Measurements from ENCODE around the gene AXL. TPM values are rescaled to one million over a fixed set of nuclear protein-coding genes. Genes with fewer than 3 reads are reported as not detected.

The AXL gene
- total RNA-seq, 2 donors from 2014 or later, result 26.1 to 168 TPM

DNA sequence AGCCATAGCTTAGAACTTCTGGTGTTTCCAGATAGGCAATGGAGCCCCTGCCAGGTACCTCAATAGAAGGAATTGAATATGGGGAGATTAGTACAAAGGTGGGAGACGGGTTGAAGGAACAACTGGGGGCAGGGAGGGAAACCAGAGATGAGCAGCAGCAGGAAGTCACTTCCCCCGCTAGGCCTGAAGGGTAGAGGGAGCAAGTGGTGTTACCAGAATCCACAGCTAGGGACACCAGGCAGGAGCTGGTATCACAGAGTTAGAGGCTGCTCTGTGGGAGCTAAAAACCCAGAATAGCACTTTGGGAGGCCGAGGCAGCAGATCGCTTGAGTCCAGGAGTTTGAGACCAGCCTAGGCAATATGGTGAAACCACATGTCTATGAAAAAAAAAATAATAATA, 29.9 kb downstream of the AXL start:
- no peak overlapping the region for H3K27ac ChIP-seq
- H3K27me3 ChIP-seq (replicated peaks; ENCODE audit: insufficient read depth), result no peaks in the 10 kb centered on the region
- no peaks in the 10 kb centered on the region for H3K4me1 ChIP-seq (replicated peaks)
- TF ChIP-seq POLR2AphosphoS5 (IDR thresholded peaks at IDR 0.05), result no peak
- TF ChIP-seq, protein P1, sequence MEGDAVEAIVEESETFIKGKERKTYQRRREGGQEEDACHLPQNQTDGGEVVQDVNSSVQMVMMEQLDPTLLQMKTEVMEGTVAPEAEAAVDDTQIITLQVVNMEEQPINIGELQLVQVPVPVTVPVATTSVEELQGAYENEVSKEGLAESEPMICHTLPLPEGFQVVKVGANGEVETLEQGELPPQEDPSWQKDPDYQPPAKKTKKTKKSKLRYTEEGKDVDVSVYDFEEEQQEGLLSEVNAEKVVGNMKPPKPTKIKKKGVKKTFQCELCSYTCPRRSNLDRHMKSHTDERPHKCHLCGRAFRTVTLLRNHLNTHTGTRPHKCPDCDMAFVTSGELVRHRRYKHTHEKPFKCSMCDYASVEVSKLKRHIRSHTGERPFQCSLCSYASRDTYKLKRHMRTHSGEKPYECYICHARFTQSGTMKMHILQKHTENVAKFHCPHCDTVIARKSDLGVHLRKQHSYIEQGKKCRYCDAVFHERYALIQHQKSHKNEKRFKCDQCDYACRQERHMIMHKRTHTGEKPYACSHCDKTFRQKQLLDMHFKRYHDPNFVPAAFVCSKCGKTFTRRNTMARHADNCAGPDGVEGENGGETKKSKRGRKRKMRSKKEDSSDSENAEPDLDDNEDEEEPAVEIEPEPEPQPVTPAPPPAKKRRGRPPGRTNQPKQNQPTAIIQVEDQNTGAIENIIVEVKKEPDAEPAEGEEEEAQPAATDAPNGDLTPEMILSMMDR (IDR thresholded peaks at IDR 0.05), result no peak
- no peak for TF ChIP-seq POLR2A (IDR thresholded peaks at IDR 0.05)
- H3K36me3 ChIP-seq, result no peaks in the 10 kb centered on the region
- H3K9me3 ChIP-seq, result no peaks in the 10 kb centered on the region
- no peak for DNase-seq (ENCODE audit: low spot score)
- intact Hi-C loops (cut with DNase I), result no loop called here
- WGBS, result 93% methylated on average over 4 of the region's 4 CpGs
- H3K4me3 ChIP-seq, result no peak overlapping the region

DNA sequence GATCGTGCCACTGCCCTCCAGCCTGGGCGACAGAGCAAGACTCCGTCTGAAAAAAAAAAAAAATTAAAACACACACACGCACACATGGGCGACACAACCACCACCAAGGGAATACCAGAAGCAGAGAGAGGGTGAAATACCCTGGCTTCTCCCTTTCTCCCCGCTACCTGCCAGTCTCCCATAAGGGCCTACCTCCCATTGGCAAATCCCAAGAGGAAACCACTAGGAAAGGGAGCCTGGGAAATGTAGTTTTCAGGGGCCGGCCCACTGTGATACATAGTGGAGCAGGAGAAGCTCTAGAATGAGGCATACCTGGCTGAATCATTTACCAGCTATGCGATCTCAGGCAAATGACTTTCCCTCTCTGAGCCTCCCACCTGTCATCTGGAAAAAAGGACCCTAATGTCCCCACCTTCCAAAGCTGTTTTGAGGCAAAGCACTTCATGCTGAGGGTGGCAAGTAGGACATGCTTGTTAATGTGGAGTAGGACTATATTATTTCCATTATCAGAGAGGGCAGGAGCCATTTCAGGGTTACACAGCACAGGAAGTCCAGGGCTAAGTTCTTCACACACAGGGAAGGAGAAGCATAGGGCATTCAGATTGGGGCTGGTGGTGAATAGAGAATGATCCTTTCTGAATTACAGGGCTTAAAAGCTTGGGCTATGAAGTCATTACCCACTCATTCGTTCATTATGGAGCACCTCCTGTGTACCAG, 30.8 kb downstream of the AXL start:
- intact Hi-C loops (cut with DNase I), result no loop called here
- Histone ChIP-seq H3K36me3 (no peaks in the 10 kb centered on the region), H3K27ac (no peak overlapping the region), H3K27me3 (replicated peaks; ENCODE audit: insufficient read depth) (no peaks in the 10 kb centered on the region), H3K4me3 (no peak overlapping the region), H3K4me1 (replicated peaks) (no peaks in the 10 kb centered on the region), H3K9me3 (no peaks in the 10 kb centered on the region)
- TF ChIP-seq POLR2A (IDR thresholded peaks at IDR 0.05), result no peak
- TF ChIP-seq POLR2AphosphoS5 (IDR thresholded peaks at IDR 0.05), result no peak
- TF ChIP-seq, protein P1 (IDR thresholded peaks at IDR 0.05), result no peak
- no peak for DNase-seq (ENCODE audit: low spot score)
- 92% methylated on average over 9 of the region's 9 CpGs for WGBS

DNA sequence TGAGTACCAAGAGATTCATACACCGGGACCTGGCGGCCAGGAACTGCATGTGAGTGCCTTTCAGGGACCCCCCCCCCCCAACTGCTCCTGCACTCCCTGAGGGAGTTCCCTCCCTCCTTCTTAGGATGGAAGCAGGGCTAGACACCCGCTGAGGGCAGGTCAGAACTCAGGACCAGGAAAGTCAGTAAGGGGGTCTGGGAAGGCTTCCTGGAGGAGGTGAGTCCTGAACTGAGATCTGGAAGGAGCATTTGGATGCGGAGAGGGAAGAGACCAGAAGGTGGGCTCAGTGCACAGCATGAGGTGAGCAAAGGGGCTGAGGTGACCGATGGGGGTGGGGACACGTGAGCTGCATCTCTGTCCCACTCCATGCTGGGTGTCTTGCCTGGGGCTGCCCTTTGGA, 34.6 kb downstream of the AXL start:
- intact Hi-C loops (cut with DNase I), result no loop called here
- no peaks in the 10 kb centered on the region for H3K9me3 ChIP-seq
- H3K27me3 ChIP-seq (replicated peaks; ENCODE audit: insufficient read depth), result no peaks in the 10 kb centered on the region
- H3K4me3 ChIP-seq, result no peak overlapping the region
- no peak for DNase-seq (ENCODE audit: low spot score)
- no peak overlapping the region for H3K27ac ChIP-seq
- no peaks in the 10 kb centered on the region for H3K4me1 ChIP-seq (replicated peaks)
- WGBS, result 93% methylated on average over 6 of the region's 6 CpGs
- no peaks in the 10 kb centered on the region for H3K36me3 ChIP-seq
- TF ChIP-seq POLR2AphosphoS5 (IDR thresholded peaks at IDR 0.05) (no peak), POLR2A (IDR thresholded peaks at IDR 0.05) (no peak)
- TF ChIP-seq, protein P1 (IDR thresholded peaks at IDR 0.05), result no peak

DNA sequence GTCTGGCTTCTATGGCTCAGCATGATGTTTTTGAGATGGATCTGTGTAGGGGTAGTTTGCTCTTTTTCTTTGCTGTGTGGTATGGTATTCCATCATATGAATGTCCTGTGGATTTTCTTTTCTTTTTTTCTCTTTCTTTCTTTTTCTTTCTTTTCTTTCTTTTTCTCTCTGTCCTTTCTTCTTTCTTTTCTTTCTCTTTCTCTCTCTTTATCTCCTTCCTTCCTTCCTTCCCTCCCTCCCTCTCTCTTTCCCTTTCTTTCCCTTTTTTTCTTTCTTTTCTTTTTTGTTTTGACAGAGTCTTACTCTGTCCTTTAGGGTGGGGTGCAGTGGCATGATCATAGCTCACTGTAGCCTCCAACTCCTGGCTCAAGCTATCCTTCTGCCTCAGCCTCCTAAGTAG, 36.1 kb downstream of the AXL start:
- no peaks in the 10 kb centered on the region for H3K4me1 ChIP-seq (replicated peaks)
- intact Hi-C loops (cut with DNase I), result no loop called here
- H3K27me3 ChIP-seq (replicated peaks; ENCODE audit: insufficient read depth), result no peaks in the 10 kb centered on the region
- DNase-seq (ENCODE audit: low spot score), result no peak
- no peaks in the 10 kb centered on the region for H3K9me3 ChIP-seq
- TF ChIP-seq, protein P1 (IDR thresholded peaks at IDR 0.05), result no peak
- TF ChIP-seq POLR2AphosphoS5 (IDR thresholded peaks at IDR 0.05) (no peak), POLR2A (IDR thresholded peaks at IDR 0.05) (no peak)
- H3K36me3 ChIP-seq, result peaks cover 0 to 2% of the 10 kb centered on the region in 2 donors
- no peak overlapping the region for H3K27ac ChIP-seq
- no peak overlapping the region for H3K4me3 ChIP-seq

Measured in prostate gland (tissue), 2 donors.